HG03159 (cell line): ENCODE results near the gene ZNF48.

ENCODE experiments used
- ATAC-seq: cut with Tn5 transposase; IDR thresholded peaks from one replicate; pipeline ENCODE4 v1.9.1; 2021; ENCODE audit warnings: mild to moderate bottlenecking, moderate library complexity; ENCODE audit not compliant: unreplicated experiment

ZNF48 gene

GRCh38 chr16:30401768-30402425 is 6.7 kb downstream of the ZNF48 start:
- ATAC-seq: no peak

GRCh38 chr16:30406795-30407101 is 11.5 kb downstream of the ZNF48 start:
- ATAC-seq: no peak

GRCh38 chr16:30407102-30407803 is 12.0 kb downstream of the ZNF48 start, which contains the start of gene ZNF771:
TSS of gene ZNF771 (plus strand) at chr16:30407606. CDS start at chr16:30408054, 448 bp downstream.
- ATAC-seq: peak; percentile 76

GRCh38 chr16:30407804-30408534 is 12.7 kb downstream of the ZNF48 start:
- no peak for ATAC-seq

- ATAC-seq: no peak
Observed at GRCh38 chr16:30409125-30410060, 14.2 kb downstream of the ZNF48 start.

- no peak for ATAC-seq
Observed at GRCh38 chr16:30413112-30413806, 18.0 kb downstream of the ZNF48 start.

GRCh38 chr16:30414159-30414558 is 18.9 kb downstream of the ZNF48 start:
- no peak for ATAC-seq

GRCh38 chr16:30416047-30416603 is 20.9 kb downstream of the ZNF48 start:
- ATAC-seq: no peak

- ATAC-seq: no peak
Observed at GRCh38 chr16:30416624-30417528, 21.7 kb downstream of the ZNF48 start.

GRCh38 chr16:30417529-30418349 is 22.5 kb downstream of the ZNF48 start:
- ATAC-seq: peak; percentile 71

- ATAC-seq: no peak
Observed at GRCh38 chr16:30418350-30419181, 23.3 kb downstream of the ZNF48 start.

GRCh38 chr16:30421010-30421409 is 25.8 kb downstream of the ZNF48 start:
- ATAC-seq: no peak

- no peak for ATAC-seq
Observed at GRCh38 chr16:30428055-30428454, 32.8 kb downstream of the ZNF48 start.

GRCh38 chr16:30429418-30429677 is 34.1 kb downstream of the ZNF48 start:
- peak; percentile 27 for ATAC-seq

GRCh38 chr16:30429678-30430427 is 34.6 kb downstream of the ZNF48 start, which contains the start of gene DCTPP1:
TSS of gene DCTPP1 (minus strand) at chr16:30430030. CDS start at chr16:30429980, 50 bp downstream.
- peak; percentile 95 for ATAC-seq

GRCh38 chr16:30430428-30430970 is 35.3 kb downstream of the ZNF48 start:
- no peak for ATAC-seq
